ENCODE measurements around the gene TRIP12. TPM values are rescaled to one million over a fixed set of nuclear protein-coding genes. Genes with fewer than 3 reads are reported as not detected.
"Not testable (repeated sequence)": the region's sequence is repeated elsewhere in the genome, so short reads cannot be mapped to it uniquely, and the experiment has no call there.

Gene TRIP12
- total RNA-seq, 1 donor: 335 TPM

- TF ChIP-seq, protein P1, sequence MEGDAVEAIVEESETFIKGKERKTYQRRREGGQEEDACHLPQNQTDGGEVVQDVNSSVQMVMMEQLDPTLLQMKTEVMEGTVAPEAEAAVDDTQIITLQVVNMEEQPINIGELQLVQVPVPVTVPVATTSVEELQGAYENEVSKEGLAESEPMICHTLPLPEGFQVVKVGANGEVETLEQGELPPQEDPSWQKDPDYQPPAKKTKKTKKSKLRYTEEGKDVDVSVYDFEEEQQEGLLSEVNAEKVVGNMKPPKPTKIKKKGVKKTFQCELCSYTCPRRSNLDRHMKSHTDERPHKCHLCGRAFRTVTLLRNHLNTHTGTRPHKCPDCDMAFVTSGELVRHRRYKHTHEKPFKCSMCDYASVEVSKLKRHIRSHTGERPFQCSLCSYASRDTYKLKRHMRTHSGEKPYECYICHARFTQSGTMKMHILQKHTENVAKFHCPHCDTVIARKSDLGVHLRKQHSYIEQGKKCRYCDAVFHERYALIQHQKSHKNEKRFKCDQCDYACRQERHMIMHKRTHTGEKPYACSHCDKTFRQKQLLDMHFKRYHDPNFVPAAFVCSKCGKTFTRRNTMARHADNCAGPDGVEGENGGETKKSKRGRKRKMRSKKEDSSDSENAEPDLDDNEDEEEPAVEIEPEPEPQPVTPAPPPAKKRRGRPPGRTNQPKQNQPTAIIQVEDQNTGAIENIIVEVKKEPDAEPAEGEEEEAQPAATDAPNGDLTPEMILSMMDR (IDR thresholded peaks at IDR 0.05; ENCODE audit: insufficient read depth, low read depth, low read length): peak; percentile 73
- peak; percentile 67 for DNase-seq (ENCODE audit: low read depth)
- H3K4me3 ChIP-seq (ENCODE audit: low read depth, low read length): no peak overlapping the region
These were observed 120.6 kb downstream of the TRIP12 start for GRCh38 chr2:229800997-229801754.

GRCh38 chr2:229798446-229799155 is 123.2 kb downstream of the TRIP12 start:
- no peak overlapping the region for H3K4me3 ChIP-seq (ENCODE audit: low read depth, low read length)
- peak; percentile 60 for DNase-seq (ENCODE audit: low read depth)
- TF ChIP-seq, protein P1 (IDR thresholded peaks at IDR 0.05; ENCODE audit: insufficient read depth, low read depth, low read length): no peak

GRCh38 chr2:229795058-229795457 is 126.8 kb downstream of the TRIP12 start:
- TF ChIP-seq, protein P1 (IDR thresholded peaks at IDR 0.05; ENCODE audit: insufficient read depth, low read depth, low read length): no peak
- no peak for DNase-seq (ENCODE audit: low read depth)
- H3K4me3 ChIP-seq (ENCODE audit: low read depth, low read length): no peak overlapping the region

- DNase-seq (ENCODE audit: low read depth): no peak
- H3K4me3 ChIP-seq (ENCODE audit: low read depth, low read length): no peak overlapping the region
- TF ChIP-seq, protein P1 (IDR thresholded peaks at IDR 0.05; ENCODE audit: insufficient read depth, low read depth, low read length): no peak
These were observed 127.2 kb downstream of the TRIP12 start for GRCh38 chr2:229794636-229795035.

- DNase-seq (ENCODE audit: low read depth); H3K4me3 ChIP-seq (ENCODE audit: low read depth, low read length): not testable (repeated sequence)
These were observed 135.5 kb downstream of the TRIP12 start for GRCh38 chr2:229786289-229786688.

- TF ChIP-seq, protein P1 (IDR thresholded peaks at IDR 0.05; ENCODE audit: insufficient read depth, low read depth, low read length): no peak
- no peak for DNase-seq (ENCODE audit: low read depth)
- no peak overlapping the region for H3K4me3 ChIP-seq (ENCODE audit: low read depth, low read length)
These were observed 137.0 kb downstream of the TRIP12 start for GRCh38 chr2:229784791-229785190.

DNA sequence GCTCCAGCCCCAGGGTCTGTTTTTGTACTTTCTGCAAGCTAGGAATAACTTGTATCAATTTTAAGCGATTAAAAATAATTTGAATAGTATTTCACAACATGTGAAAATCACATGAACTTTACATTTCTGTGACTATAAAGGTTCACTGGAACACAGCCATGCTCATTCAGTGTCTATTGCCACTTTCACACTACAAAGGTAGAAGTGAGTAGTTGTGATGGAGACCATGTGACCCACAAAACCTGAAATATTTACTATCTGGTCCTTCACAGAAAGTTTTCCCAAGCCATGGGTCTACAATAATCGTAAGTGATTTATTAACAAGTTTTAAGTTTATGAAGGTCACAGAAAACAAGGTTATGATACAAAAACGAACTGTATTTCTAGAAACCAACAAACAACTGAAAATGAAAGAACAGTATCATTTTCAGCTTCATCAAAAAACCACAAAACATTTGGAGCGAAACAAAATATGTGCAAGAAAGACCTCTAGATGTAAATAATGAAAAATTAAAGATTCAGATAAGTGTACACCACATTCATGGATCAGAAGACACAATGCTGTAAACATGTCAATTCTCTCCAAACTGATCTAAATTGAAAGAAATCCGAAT is 138.6 kb downstream of the TRIP12 start:
- TF ChIP-seq, protein P1 (IDR thresholded peaks at IDR 0.05; ENCODE audit: insufficient read depth, low read depth, low read length): no peak
- no peak overlapping the region for H3K4me3 ChIP-seq (ENCODE audit: low read depth, low read length)
- DNase-seq (ENCODE audit: low read depth): no peak
